ENCODE data around the gene IL23R. TPM values are rescaled to one million over a fixed set of nuclear protein-coding genes. Genes with fewer than 3 reads are reported as not detected.

IL23R gene
- total RNA-seq, 2 donors from 2014 or later = 0.74 TPM; not detected in 1

DNA sequence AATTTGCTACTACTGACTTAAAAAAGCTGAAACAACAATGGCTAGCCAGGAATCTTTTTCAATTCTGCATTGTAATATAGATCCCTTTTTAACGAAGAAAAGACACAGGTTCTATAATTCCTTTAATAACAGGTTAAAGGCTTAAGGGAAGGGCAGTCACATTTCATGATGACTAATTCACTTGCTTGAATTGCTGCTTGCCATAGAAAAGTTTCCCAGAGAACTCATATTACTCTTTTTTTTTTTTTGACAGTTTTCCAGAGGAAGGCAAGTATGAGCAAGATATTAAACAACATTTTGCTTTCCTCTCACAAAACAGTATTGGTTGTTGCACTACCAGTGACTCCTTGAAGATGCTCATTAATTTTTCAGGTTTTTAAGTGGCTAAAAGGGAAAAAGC, 60.9 kb downstream of the IL23R start:
- 44% methylated on average over 1 of the region's 1 CpG for WGBS
- Histone ChIP-seq H3K27me3 (replicated peaks; ENCODE audit: insufficient read depth) (peaks cover 3% of the 10 kb centered on the region), H3K36me3 (no peaks in the 10 kb centered on the region), H3K4me3 (no peak overlapping the region), H3K9me3 (no peaks in the 10 kb centered on the region), H3K27ac (no peak overlapping the region), H3K4me1 (replicated peaks) (no peaks in the 10 kb centered on the region)
- TF ChIP-seq POLR2A (IDR thresholded peaks at IDR 0.05) (no peak), POLR2AphosphoS5 (IDR thresholded peaks at IDR 0.05) (no peak)
- TF ChIP-seq, protein P1, sequence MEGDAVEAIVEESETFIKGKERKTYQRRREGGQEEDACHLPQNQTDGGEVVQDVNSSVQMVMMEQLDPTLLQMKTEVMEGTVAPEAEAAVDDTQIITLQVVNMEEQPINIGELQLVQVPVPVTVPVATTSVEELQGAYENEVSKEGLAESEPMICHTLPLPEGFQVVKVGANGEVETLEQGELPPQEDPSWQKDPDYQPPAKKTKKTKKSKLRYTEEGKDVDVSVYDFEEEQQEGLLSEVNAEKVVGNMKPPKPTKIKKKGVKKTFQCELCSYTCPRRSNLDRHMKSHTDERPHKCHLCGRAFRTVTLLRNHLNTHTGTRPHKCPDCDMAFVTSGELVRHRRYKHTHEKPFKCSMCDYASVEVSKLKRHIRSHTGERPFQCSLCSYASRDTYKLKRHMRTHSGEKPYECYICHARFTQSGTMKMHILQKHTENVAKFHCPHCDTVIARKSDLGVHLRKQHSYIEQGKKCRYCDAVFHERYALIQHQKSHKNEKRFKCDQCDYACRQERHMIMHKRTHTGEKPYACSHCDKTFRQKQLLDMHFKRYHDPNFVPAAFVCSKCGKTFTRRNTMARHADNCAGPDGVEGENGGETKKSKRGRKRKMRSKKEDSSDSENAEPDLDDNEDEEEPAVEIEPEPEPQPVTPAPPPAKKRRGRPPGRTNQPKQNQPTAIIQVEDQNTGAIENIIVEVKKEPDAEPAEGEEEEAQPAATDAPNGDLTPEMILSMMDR (IDR thresholded peaks at IDR 0.05) = no peak
- DNase-seq (ENCODE audit: low spot score) = no peak
- intact Hi-C loops (cut with DNase I) = no loop called here

DNA sequence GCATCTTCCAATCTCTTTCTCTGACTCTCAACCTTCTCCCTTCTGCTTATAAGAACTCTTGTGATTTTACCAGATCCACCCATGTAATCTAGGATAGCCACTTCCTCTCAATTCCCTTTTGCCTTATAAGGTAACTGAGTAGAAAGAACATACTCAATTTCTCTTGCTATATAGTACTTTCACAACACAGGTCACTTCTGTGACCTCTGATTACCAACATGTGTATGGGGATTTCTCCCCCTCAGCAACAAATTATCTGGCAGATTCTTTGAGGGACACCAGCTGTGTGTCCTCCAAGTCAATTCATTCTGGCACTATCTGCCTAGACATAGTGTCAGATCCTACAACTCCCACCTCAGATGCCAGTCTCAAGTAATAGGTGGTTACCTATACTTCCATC, 62.5 kb downstream of the IL23R start:
- Histone ChIP-seq H3K27ac (no peak overlapping the region), H3K36me3 (no peaks in the 10 kb centered on the region), H3K9me3 (no peaks in the 10 kb centered on the region), H3K4me3 (no peak overlapping the region), H3K4me1 (replicated peaks) (no peaks in the 10 kb centered on the region), H3K27me3 (replicated peaks; ENCODE audit: insufficient read depth) (peaks cover 3% of the 10 kb centered on the region)
- no peak for DNase-seq (ENCODE audit: low spot score)
- TF ChIP-seq POLR2AphosphoS5 (IDR thresholded peaks at IDR 0.05) (no peak), POLR2A (IDR thresholded peaks at IDR 0.05) (no peak)
- TF ChIP-seq, protein P1 (IDR thresholded peaks at IDR 0.05) = no peak
- intact Hi-C loops (cut with DNase I) = no loop called here

DNA sequence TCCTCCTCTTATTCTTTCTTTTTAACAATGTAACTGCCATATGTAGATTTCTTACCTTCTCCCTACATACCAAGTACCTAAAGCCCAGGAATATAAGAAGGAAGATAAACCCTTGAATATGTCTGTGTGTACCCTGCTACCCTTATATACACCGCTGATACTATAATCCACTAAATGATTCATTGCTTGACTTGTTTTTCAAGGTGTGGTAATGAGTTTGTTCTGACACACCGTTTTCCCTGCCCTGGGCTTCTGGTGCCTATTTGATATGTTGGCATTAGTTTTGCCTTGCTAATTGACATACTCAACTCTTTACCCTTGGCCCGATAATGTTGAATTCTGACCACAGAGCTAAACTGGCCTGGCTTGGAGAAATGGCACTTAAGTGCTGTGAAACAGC, 64.3 kb downstream of the IL23R start:
- H3K4me3 ChIP-seq = no peak overlapping the region
- intact Hi-C loops (cut with DNase I) = loop anchor here (10.0 kb wide), 1 partner anchor 264 kb away; no protein-coding TSS in a partner anchor
- WGBS = 67% methylated on average over 3 of the region's 3 CpGs
- peaks cover 3% of the 10 kb centered on the region for H3K27me3 ChIP-seq (replicated peaks; ENCODE audit: insufficient read depth)
- DNase-seq (ENCODE audit: low spot score) = no peak
- no peaks in the 10 kb centered on the region for H3K36me3 ChIP-seq
- no peaks in the 10 kb centered on the region for H3K4me1 ChIP-seq (replicated peaks)
- TF ChIP-seq, protein P1 (IDR thresholded peaks at IDR 0.05) = no peak
- TF ChIP-seq POLR2A (IDR thresholded peaks at IDR 0.05) (no peak), POLR2AphosphoS5 (IDR thresholded peaks at IDR 0.05) (no peak)
- H3K9me3 ChIP-seq = no peaks in the 10 kb centered on the region
- no peak overlapping the region for H3K27ac ChIP-seq

DNA sequence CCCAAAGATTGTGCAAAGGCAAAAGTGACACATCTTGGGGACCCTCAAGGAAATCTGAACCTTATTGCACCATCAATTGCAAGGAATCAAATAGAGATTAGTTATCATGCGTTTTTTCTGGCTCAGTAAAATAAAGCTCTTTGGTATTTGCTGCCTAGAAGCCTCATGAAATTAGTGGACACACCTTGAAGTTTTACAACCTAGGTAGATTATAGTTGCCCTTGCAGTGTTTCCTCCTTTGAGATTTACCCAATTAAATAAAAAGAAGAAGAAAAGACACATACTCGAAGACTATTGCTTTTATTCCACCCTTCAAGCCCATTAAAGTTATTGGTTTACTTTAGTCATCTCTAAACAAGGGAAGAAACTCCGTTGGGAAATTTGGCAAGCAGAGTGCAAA, 70.0 kb downstream of the IL23R start:
- intact Hi-C loops (cut with DNase I) = loop anchor here (10.0 kb wide), 1 partner anchor 259 kb away; no protein-coding TSS in a partner anchor

DNA sequence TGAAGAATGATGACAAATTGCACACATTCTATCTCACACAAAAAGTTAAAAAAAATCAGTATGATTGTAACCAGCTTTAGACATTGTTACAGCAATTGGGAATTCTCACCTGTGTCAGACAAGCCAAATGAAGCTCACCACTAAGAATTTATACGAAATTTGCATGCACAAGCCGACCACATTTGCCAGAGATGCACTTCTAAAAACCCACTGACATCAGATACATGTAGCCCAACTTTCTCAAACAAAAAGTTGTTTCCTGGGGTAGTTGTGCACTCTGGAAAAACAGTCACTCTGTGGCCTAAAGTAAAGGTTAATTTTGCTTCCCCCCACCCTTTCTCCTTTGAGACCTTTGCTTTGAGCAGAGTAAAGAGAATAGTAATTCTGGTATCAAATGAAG, 73.5 kb downstream of the IL23R start:
- no peaks in the 10 kb centered on the region for H3K27me3 ChIP-seq (replicated peaks; ENCODE audit: insufficient read depth)
- DNase-seq (ENCODE audit: low spot score) = no peak
- WGBS = 63% methylated on average over 2 of the region's 2 CpGs
- intact Hi-C loops (cut with DNase I) = loop anchor here (10.0 kb wide), 1 partner anchor 255 kb away; no protein-coding TSS in a partner anchor
- TF ChIP-seq, protein P1 (IDR thresholded peaks at IDR 0.05) = no peak
- TF ChIP-seq POLR2A (IDR thresholded peaks at IDR 0.05) (no peak), POLR2AphosphoS5 (IDR thresholded peaks at IDR 0.05) (no peak)
- no peak overlapping the region for H3K4me3 ChIP-seq
- no peaks in the 10 kb centered on the region for H3K4me1 ChIP-seq (replicated peaks)
- H3K9me3 ChIP-seq = no peaks in the 10 kb centered on the region
- H3K36me3 ChIP-seq = no peaks in the 10 kb centered on the region
- H3K27ac ChIP-seq = no peak overlapping the region

More for the DNA sequence above, 70.0 kb downstream of the IL23R start:
- Histone ChIP-seq H3K4me3 (no peak overlapping the region), H3K27me3 (replicated peaks; ENCODE audit: insufficient read depth) (no peaks in the 10 kb centered on the region), H3K4me1 (replicated peaks) (no peaks in the 10 kb centered on the region), H3K27ac (no peak overlapping the region), H3K9me3 (no peaks in the 10 kb centered on the region), H3K36me3 (no peaks in the 10 kb centered on the region)
- no peak for TF ChIP-seq POLR2A (IDR thresholded peaks at IDR 0.05)
- no peak for DNase-seq (ENCODE audit: low spot score)
- WGBS = 24% methylated on average over 3 of the region's 3 CpGs
